Epithelial cell of proximal tubule (primary cell): ENCODE data around the gene NEK3. TPM values are rescaled to one million over a fixed set of nuclear protein-coding genes. Genes with fewer than 3 reads are reported as not detected.
"Not testable (repeated sequence)": the region's sequence is repeated elsewhere in the genome, so short reads cannot be mapped to it uniquely, and the experiment has no call there.

Experiments used
- DNase-seq: peaks from one replicate; pipeline ENCODE4 v3.0.0-alpha.2; 2011; ENCODE audit warnings: low read depth
- H3K4me3 ChIP-seq: 2 replicates; pipeline ENCODE4 v1.5.1; 2011; ENCODE audit warnings: low read depth, mild to moderate bottlenecking, low read length
- CTCF ChIP-seq: conservative IDR thresholded peaks from 2 replicates; pipeline ENCODE4 v1.5.1; 2012; ENCODE audit warnings: low read depth, mild to moderate bottlenecking, low read length
- total RNA-seq: library from RNA; depleted of rRNA; stranded (reverse); fragments of >200 nt; gene quantifications from 2 replicates; pipeline ENCODE4 v1.2.3, GENCODE V29; 2015

NEK3 gene
- total RNA-seq, 1 donor from 2014 or later, result 22.4 TPM

GRCh38 chr13:52118095-52118494 is 41.3 kb downstream of the NEK3 start:
- no peak for TF ChIP-seq CTCF
- H3K4me3 ChIP-seq, result no peak overlapping the region
- no peak for DNase-seq

- DNase-seq, result no peak
- H3K4me3 ChIP-seq, result no peak overlapping the region
- no peak for TF ChIP-seq CTCF
Measured at GRCh38 chr13:52112591-52112990, 46.8 kb downstream of the NEK3 start.

- no peak overlapping the region for H3K4me3 ChIP-seq
- no peak for DNase-seq
- no peak for TF ChIP-seq CTCF
Measured at GRCh38 chr13:52109116-52109670, 50.2 kb downstream of the NEK3 start.

- DNase-seq, result no peak
- H3K4me3 ChIP-seq, result no peak overlapping the region
- TF ChIP-seq CTCF, result no peak
Measured at GRCh38 chr13:52105841-52106240, 53.6 kb downstream of the NEK3 start.

GRCh38 chr13:52104624-52105023 is 54.8 kb downstream of the NEK3 start:
- DNase-seq, result no peak
- H3K4me3 ChIP-seq, result no peak overlapping the region
- no peak for TF ChIP-seq CTCF

- DNase-seq, result no peak
- TF ChIP-seq CTCF, result no peak
- H3K4me3 ChIP-seq, result no peak overlapping the region
Measured at GRCh38 chr13:52103386-52103785, 56.0 kb downstream of the NEK3 start.

GRCh38 chr13:52102423-52102822 is 57.0 kb downstream of the NEK3 start:
- DNase-seq, H3K4me3 ChIP-seq: not testable (repeated sequence)
